ENCODE data around the gene RPL23. TPM values are rescaled to one million over a fixed set of nuclear protein-coding genes. Genes with fewer than 3 reads are reported as not detected.

RPL23 gene
- total and polyA plus RNA-seq, 9 of the 15 experiments (the other 6 are each of a cell fraction or from before 2014, with no cell fraction given), result 1,745 to 3,667 (median 3,096) TPM

DNA sequence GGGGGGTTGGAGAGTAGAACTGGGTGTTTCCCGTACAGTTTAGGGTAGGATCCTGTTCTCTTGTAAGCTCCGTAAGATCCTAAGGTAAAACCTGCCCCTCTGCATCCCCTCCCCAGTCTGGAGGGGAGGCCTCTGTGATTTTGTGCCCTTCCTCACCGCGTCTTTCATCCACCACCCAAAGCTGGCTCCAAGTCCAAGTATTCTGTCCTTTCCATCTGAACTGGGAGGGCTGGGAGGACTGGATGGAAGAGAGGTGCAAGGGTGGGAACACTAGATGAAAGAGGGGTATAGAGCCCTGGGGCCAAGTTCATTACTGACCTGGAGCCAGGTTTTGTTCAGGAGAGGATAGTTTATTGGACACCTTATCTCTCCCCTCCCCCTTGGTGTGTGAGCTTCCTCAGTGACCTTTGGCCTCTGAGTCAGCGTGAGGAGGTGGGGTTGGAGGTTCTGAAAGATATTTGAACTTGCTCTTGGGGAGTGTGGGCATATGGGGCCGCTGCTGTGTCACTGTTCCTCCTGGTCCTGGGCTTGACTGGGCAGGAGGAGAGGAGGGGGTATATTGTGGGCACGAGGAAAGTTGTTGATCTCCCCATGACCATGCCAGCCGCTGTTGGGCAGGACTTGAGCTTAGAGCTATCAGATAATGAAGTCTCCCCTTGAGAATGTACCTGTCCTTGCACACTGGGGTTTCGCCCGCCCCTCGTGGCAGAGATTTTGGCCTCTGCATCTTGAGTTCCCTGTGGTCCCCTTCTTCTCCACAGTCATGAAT lies 17.9 kb upstream of the RPL23 start (continued):
- TF ChIP-seq, protein P1, sequence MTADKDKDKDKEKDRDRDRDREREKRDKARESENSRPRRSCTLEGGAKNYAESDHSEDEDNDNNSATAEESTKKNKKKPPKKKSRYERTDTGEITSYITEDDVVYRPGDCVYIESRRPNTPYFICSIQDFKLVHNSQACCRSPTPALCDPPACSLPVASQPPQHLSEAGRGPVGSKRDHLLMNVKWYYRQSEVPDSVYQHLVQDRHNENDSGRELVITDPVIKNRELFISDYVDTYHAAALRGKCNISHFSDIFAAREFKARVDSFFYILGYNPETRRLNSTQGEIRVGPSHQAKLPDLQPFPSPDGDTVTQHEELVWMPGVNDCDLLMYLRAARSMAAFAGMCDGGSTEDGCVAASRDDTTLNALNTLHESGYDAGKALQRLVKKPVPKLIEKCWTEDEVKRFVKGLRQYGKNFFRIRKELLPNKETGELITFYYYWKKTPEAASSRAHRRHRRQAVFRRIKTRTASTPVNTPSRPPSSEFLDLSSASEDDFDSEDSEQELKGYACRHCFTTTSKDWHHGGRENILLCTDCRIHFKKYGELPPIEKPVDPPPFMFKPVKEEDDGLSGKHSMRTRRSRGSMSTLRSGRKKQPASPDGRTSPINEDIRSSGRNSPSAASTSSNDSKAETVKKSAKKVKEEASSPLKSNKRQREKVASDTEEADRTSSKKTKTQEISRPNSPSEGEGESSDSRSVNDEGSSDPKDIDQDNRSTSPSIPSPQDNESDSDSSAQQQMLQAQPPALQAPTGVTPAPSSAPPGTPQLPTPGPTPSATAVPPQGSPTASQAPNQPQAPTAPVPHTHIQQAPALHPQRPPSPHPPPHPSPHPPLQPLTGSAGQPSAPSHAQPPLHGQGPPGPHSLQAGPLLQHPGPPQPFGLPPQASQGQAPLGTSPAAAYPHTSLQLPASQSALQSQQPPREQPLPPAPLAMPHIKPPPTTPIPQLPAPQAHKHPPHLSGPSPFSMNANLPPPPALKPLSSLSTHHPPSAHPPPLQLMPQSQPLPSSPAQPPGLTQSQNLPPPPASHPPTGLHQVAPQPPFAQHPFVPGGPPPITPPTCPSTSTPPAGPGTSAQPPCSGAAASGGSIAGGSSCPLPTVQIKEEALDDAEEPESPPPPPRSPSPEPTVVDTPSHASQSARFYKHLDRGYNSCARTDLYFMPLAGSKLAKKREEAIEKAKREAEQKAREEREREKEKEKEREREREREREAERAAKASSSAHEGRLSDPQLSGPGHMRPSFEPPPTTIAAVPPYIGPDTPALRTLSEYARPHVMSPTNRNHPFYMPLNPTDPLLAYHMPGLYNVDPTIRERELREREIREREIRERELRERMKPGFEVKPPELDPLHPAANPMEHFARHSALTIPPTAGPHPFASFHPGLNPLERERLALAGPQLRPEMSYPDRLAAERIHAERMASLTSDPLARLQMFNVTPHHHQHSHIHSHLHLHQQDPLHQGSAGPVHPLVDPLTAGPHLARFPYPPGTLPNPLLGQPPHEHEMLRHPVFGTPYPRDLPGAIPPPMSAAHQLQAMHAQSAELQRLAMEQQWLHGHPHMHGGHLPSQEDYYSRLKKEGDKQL (CRISPR knock-in tag; IDR thresholded peaks at IDR 0.05; ENCODE audit: borderline replicate concordance), result no peak
- TF ChIP-seq ARID2 (IDR thresholded peaks at IDR 0.05) (no peak), SP2 (IDR thresholded peaks at IDR 0.05; ENCODE audit: extremely low read depth, low read depth, low read length, poor library complexity, severe bottlenecking) (no peak), MYNN (IDR thresholded peaks at IDR 0.05) (peak; percentile 79; the same call in 1 of the 2 replicates), MYNN (CRISPR knock-in tag; IDR thresholded peaks at IDR 0.05) (no peak), CBFA2T3 (IDR thresholded peaks at IDR 0.05) (peak; percentile 60), FOXJ3 (CRISPR knock-in tag; IDR thresholded peaks at IDR 0.05) (no peak), POLR2B (IDR thresholded peaks at IDR 0.05; ENCODE audit: low read depth, partially characterized antibody) (peak; percentile 54), SMARCC2 (IDR thresholded peaks at IDR 0.05; ENCODE audit: low read depth) (0 out of 2 replicates have a peak, but pooled peaks have one; percentile 61), MAZ (CRISPR knock-in tag; conservative IDR thresholded peaks at IDR 0.05 in 1 of 2, IDR thresholded peaks at IDR 0.05 in 1 of 2) (peak; percentile 37 to 53), STAG1 (CRISPR knock-in tag; IDR thresholded peaks at IDR 0.05; ENCODE audit: borderline replicate concordance) (no peak), SMARCA4 (IDR thresholded peaks at IDR 0.05) (peak; percentile 90), CHD1 (IDR thresholded peaks at IDR 0.05; ENCODE audit: low read length) (no peak), POLR2A (conservative IDR thresholded peaks at IDR 0.05) (peak; percentile 70)
- TF ChIP-seq, protein P2, sequence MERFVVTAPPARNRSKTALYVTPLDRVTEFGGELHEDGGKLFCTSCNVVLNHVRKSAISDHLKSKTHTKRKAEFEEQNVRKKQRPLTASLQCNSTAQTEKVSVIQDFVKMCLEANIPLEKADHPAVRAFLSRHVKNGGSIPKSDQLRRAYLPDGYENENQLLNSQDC (CRISPR knock-in tag; IDR thresholded peaks at IDR 0.05), result no peak
- TF ChIP-seq, protein P3, sequence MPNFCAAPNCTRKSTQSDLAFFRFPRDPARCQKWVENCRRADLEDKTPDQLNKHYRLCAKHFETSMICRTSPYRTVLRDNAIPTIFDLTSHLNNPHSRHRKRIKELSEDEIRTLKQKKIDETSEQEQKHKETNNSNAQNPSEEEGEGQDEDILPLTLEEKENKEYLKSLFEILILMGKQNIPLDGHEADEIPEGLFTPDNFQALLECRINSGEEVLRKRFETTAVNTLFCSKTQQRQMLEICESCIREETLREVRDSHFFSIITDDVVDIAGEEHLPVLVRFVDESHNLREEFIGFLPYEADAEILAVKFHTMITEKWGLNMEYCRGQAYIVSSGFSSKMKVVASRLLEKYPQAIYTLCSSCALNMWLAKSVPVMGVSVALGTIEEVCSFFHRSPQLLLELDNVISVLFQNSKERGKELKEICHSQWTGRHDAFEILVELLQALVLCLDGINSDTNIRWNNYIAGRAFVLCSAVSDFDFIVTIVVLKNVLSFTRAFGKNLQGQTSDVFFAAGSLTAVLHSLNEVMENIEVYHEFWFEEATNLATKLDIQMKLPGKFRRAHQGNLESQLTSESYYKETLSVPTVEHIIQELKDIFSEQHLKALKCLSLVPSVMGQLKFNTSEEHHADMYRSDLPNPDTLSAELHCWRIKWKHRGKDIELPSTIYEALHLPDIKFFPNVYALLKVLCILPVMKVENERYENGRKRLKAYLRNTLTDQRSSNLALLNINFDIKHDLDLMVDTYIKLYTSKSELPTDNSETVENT (CRISPR knock-in tag; IDR thresholded peaks at IDR 0.05), result no peak
- TF ChIP-seq, protein P4, sequence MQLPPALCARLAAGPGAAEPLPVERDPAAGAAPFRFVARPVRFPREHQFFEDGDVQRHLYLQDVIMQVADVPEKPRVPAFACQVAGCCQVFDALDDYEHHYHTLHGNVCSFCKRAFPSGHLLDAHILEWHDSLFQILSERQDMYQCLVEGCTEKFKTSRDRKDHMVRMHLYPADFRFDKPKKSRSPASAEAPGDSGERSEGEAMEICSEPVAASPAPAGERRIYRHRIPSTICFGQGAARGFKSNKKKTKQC (CRISPR knock-in tag; IDR thresholded peaks at IDR 0.05), result no peak
- TF ChIP-seq, protein P5, sequence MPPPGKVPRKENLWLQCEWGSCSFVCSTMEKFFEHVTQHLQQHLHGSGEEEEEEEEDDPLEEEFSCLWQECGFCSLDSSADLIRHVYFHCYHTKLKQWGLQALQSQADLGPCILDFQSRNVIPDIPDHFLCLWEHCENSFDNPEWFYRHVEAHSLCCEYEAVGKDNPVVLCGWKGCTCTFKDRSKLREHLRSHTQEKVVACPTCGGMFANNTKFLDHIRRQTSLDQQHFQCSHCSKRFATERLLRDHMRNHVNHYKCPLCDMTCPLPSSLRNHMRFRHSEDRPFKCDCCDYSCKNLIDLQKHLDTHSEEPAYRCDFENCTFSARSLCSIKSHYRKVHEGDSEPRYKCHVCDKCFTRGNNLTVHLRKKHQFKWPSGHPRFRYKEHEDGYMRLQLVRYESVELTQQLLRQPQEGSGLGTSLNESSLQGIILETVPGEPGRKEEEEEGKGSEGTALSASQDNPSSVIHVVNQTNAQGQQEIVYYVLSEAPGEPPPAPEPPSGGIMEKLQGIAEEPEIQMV (tag; conservative IDR thresholded peaks at IDR 0.05; ENCODE audit: low read depth), result no peak
